ENCODE measurements around the gene CNTNAP2.

The CNTNAP2 gene

GRCh38 chr7:147069771-147070170, 953.2 kb downstream of the CNTNAP2 start:
- H3K9me3 ChIP-seq (ENCODE audit: control insufficient read depth, low read length) = no peaks in the 10 kb centered on the region
- no peak overlapping the region for H3K4me3 ChIP-seq (ENCODE audit: insufficient read depth, low read depth, low read length)
- H3K27ac ChIP-seq (ENCODE audit: insufficient read depth, low read depth, low read length, poor library complexity, severe bottlenecking) = no peak overlapping the region
- H3K36me3 ChIP-seq (ENCODE audit: control insufficient read depth, insufficient read depth, low read length) = no peaks in the 10 kb centered on the region
- no peaks in the 10 kb centered on the region for H3K4me1 ChIP-seq (ENCODE audit: control insufficient read depth, insufficient read depth, low read length)
- no peaks in the 10 kb centered on the region for H3K27me3 ChIP-seq (ENCODE audit: control insufficient read depth, insufficient read depth, low read length, poor library complexity, severe bottlenecking)
- 94 to 100% methylated on average over 1 of the region's 1 CpG for WGBS, 2 experiments

- Histone ChIP-seq H3K4me1 (ENCODE audit: control insufficient read depth, insufficient read depth, low read length) (no peaks in the 10 kb centered on the region), H3K36me3 (ENCODE audit: control insufficient read depth, insufficient read depth, low read length) (no peaks in the 10 kb centered on the region), H3K27me3 (ENCODE audit: control insufficient read depth, insufficient read depth, low read length, poor library complexity, severe bottlenecking) (no peaks in the 10 kb centered on the region), H3K27ac (ENCODE audit: insufficient read depth, low read depth, low read length, poor library complexity, severe bottlenecking) (no peak overlapping the region), H3K9me3 (ENCODE audit: control insufficient read depth, low read length) (no peaks in the 10 kb centered on the region), H3K4me3 (ENCODE audit: insufficient read depth, low read depth, low read length) (no peak overlapping the region)
- WGBS, 2 experiments = 78 to 83% methylated on average over 1 of the region's 1 CpG
Measured at GRCh38 chr7:147070886-147071285, 954.3 kb downstream of the CNTNAP2 start.

- 92 to 93% methylated on average over 1 of the region's 1 CpG for WGBS, 2 experiments
- H3K36me3 ChIP-seq (ENCODE audit: control insufficient read depth, insufficient read depth, low read length) = no peaks in the 10 kb centered on the region
Measured at GRCh38 chr7:147071536-147071935, 954.9 kb downstream of the CNTNAP2 start.

GRCh38 chr7:147078312-147078711, 961.7 kb downstream of the CNTNAP2 start:
- no peaks in the 10 kb centered on the region for H3K27me3 ChIP-seq (ENCODE audit: control insufficient read depth, insufficient read depth, low read length, poor library complexity, severe bottlenecking)
- no peak overlapping the region for H3K27ac ChIP-seq (ENCODE audit: insufficient read depth, low read depth, low read length, poor library complexity, severe bottlenecking)
- 91 to 95% methylated on average over 3 of the region's 3 CpGs for WGBS, 2 experiments
- no peak overlapping the region for H3K4me3 ChIP-seq (ENCODE audit: insufficient read depth, low read depth, low read length)
- H3K9me3 ChIP-seq (ENCODE audit: control insufficient read depth, low read length) = no peaks in the 10 kb centered on the region
- H3K4me1 ChIP-seq (ENCODE audit: control insufficient read depth, insufficient read depth, low read length) = no peaks in the 10 kb centered on the region
- H3K36me3 ChIP-seq (ENCODE audit: control insufficient read depth, insufficient read depth, low read length) = no peaks in the 10 kb centered on the region

More at GRCh38 chr7:147071536-147071935, 954.9 kb downstream of the CNTNAP2 start:
- no peaks in the 10 kb centered on the region for H3K9me3 ChIP-seq (ENCODE audit: control insufficient read depth, low read length)
- no peaks in the 10 kb centered on the region for H3K27me3 ChIP-seq (ENCODE audit: control insufficient read depth, insufficient read depth, low read length, poor library complexity, severe bottlenecking)
- H3K4me1 ChIP-seq (ENCODE audit: control insufficient read depth, insufficient read depth, low read length) = no peaks in the 10 kb centered on the region
- no peak overlapping the region for H3K27ac ChIP-seq (ENCODE audit: insufficient read depth, low read depth, low read length, poor library complexity, severe bottlenecking)
- H3K4me3 ChIP-seq (ENCODE audit: insufficient read depth, low read depth, low read length) = no peak overlapping the region

- Histone ChIP-seq H3K27me3 (ENCODE audit: control insufficient read depth, insufficient read depth, low read length, poor library complexity, severe bottlenecking) (no peaks in the 10 kb centered on the region), H3K36me3 (ENCODE audit: control insufficient read depth, insufficient read depth, low read length) (no peaks in the 10 kb centered on the region), H3K27ac (ENCODE audit: insufficient read depth, low read depth, low read length, poor library complexity, severe bottlenecking) (no peak overlapping the region), H3K4me3 (ENCODE audit: insufficient read depth, low read depth, low read length) (no peak overlapping the region), H3K4me1 (ENCODE audit: control insufficient read depth, insufficient read depth, low read length) (no peaks in the 10 kb centered on the region), H3K9me3 (ENCODE audit: control insufficient read depth, low read length) (no peaks in the 10 kb centered on the region)
- WGBS, 2 experiments = 93 to 96% methylated on average over 3 to 5 of the region's 5 CpGs
Measured at GRCh38 chr7:147079083-147079482, 962.5 kb downstream of the CNTNAP2 start.

- 100% methylated on average over 1 of the region's 2 CpGs for WGBS, 2 experiments
- no peaks in the 10 kb centered on the region for H3K9me3 ChIP-seq (ENCODE audit: control insufficient read depth, low read length)
- no peaks in the 10 kb centered on the region for H3K4me1 ChIP-seq (ENCODE audit: control insufficient read depth, insufficient read depth, low read length)
- no peaks in the 10 kb centered on the region for H3K36me3 ChIP-seq (ENCODE audit: control insufficient read depth, insufficient read depth, low read length)
- H3K27ac ChIP-seq (ENCODE audit: insufficient read depth, low read depth, low read length, poor library complexity, severe bottlenecking) = no peak overlapping the region
- H3K4me3 ChIP-seq (ENCODE audit: insufficient read depth, low read depth, low read length) = no peak overlapping the region
- H3K27me3 ChIP-seq (ENCODE audit: control insufficient read depth, insufficient read depth, low read length, poor library complexity, severe bottlenecking) = no peaks in the 10 kb centered on the region
Measured at GRCh38 chr7:147079921-147080420, 963.4 kb downstream of the CNTNAP2 start.

GRCh38 chr7:147081117-147081516, 964.5 kb downstream of the CNTNAP2 start:
- H3K9me3 ChIP-seq (ENCODE audit: control insufficient read depth, low read length) = no peaks in the 10 kb centered on the region
- no peaks in the 10 kb centered on the region for H3K27me3 ChIP-seq (ENCODE audit: control insufficient read depth, insufficient read depth, low read length, poor library complexity, severe bottlenecking)
- H3K4me1 ChIP-seq (ENCODE audit: control insufficient read depth, insufficient read depth, low read length) = no peaks in the 10 kb centered on the region
- no peak overlapping the region for H3K27ac ChIP-seq (ENCODE audit: insufficient read depth, low read depth, low read length, poor library complexity, severe bottlenecking)
- H3K4me3 ChIP-seq (ENCODE audit: insufficient read depth, low read depth, low read length) = no peak overlapping the region
- no peaks in the 10 kb centered on the region for H3K36me3 ChIP-seq (ENCODE audit: control insufficient read depth, insufficient read depth, low read length)
- WGBS, 2 experiments = 92 to 98% methylated on average over 7 of the region's 7 CpGs

GRCh38 chr7:147089051-147089461, 972.5 kb downstream of the CNTNAP2 start:
- no peaks in the 10 kb centered on the region for H3K27me3 ChIP-seq (ENCODE audit: control insufficient read depth, insufficient read depth, low read length, poor library complexity, severe bottlenecking)
- no peak overlapping the region for H3K27ac ChIP-seq (ENCODE audit: insufficient read depth, low read depth, low read length, poor library complexity, severe bottlenecking)
- WGBS, 2 experiments = 90 to 93% methylated on average over 4 of the region's 4 CpGs
- no peak overlapping the region for H3K4me3 ChIP-seq (ENCODE audit: insufficient read depth, low read depth, low read length)
- no peaks in the 10 kb centered on the region for H3K4me1 ChIP-seq (ENCODE audit: control insufficient read depth, insufficient read depth, low read length)
- no peaks in the 10 kb centered on the region for H3K9me3 ChIP-seq (ENCODE audit: control insufficient read depth, low read length)
- H3K36me3 ChIP-seq (ENCODE audit: control insufficient read depth, insufficient read depth, low read length) = no peaks in the 10 kb centered on the region

- H3K4me1 ChIP-seq (ENCODE audit: control insufficient read depth, insufficient read depth, low read length) = no peaks in the 10 kb centered on the region
- H3K27me3 ChIP-seq (ENCODE audit: control insufficient read depth, insufficient read depth, low read length, poor library complexity, severe bottlenecking) = no peaks in the 10 kb centered on the region
- H3K36me3 ChIP-seq (ENCODE audit: control insufficient read depth, insufficient read depth, low read length) = no peaks in the 10 kb centered on the region
- no peak overlapping the region for H3K4me3 ChIP-seq (ENCODE audit: insufficient read depth, low read depth, low read length)
- 94 to 95% methylated on average over 1 of the region's 1 CpG for WGBS, 2 experiments
- H3K9me3 ChIP-seq (ENCODE audit: control insufficient read depth, low read length) = no peaks in the 10 kb centered on the region
- no peak overlapping the region for H3K27ac ChIP-seq (ENCODE audit: insufficient read depth, low read depth, low read length, poor library complexity, severe bottlenecking)
Measured at GRCh38 chr7:147089608-147090007, 973.0 kb downstream of the CNTNAP2 start.

GRCh38 chr7:147096629-147097028, 980.0 kb downstream of the CNTNAP2 start:
- Histone ChIP-seq H3K27ac (ENCODE audit: insufficient read depth, low read depth, low read length, poor library complexity, severe bottlenecking) (no peak overlapping the region), H3K4me1 (ENCODE audit: control insufficient read depth, insufficient read depth, low read length) (no peaks in the 10 kb centered on the region), H3K27me3 (ENCODE audit: control insufficient read depth, insufficient read depth, low read length, poor library complexity, severe bottlenecking) (no peaks in the 10 kb centered on the region), H3K9me3 (ENCODE audit: control insufficient read depth, low read length) (no peaks in the 10 kb centered on the region), H3K36me3 (ENCODE audit: control insufficient read depth, insufficient read depth, low read length) (no peaks in the 10 kb centered on the region), H3K4me3 (ENCODE audit: insufficient read depth, low read depth, low read length) (no peak overlapping the region)
- 85 to 96% methylated on average over 2 of the region's 2 CpGs for WGBS, 2 experiments

GRCh38 chr7:147103224-147103623, 986.6 kb downstream of the CNTNAP2 start:
- no peak overlapping the region for H3K4me3 ChIP-seq (ENCODE audit: insufficient read depth, low read depth, low read length)
- H3K27ac ChIP-seq (ENCODE audit: insufficient read depth, low read depth, low read length, poor library complexity, severe bottlenecking) = no peak overlapping the region
- H3K27me3 ChIP-seq (ENCODE audit: control insufficient read depth, insufficient read depth, low read length, poor library complexity, severe bottlenecking) = no peaks in the 10 kb centered on the region
- 60% methylated on average over 1 of the region's 2 CpGs; no CpG with 5 or more reads in 1 of the 2 experiments for WGBS, 2 experiments
- no peaks in the 10 kb centered on the region for H3K36me3 ChIP-seq (ENCODE audit: control insufficient read depth, insufficient read depth, low read length)
- no peaks in the 10 kb centered on the region for H3K4me1 ChIP-seq (ENCODE audit: control insufficient read depth, insufficient read depth, low read length)
- no peaks in the 10 kb centered on the region for H3K9me3 ChIP-seq (ENCODE audit: control insufficient read depth, low read length)

Measured in ectodermal cell (in vitro differentiated cells).